Loucy (cell line): Measurements from ENCODE around the gene C3orf70.

Experiments
- H2AFZ ChIP-seq: fragments of 200-600 bp; sonication (generic); 2 replicates; pipeline ENCODE4 v1.6.0; 2016; ENCODE audit warnings: antibody characterized with exemption, mild to moderate bottlenecking, low read length, moderate library complexity
- H3F3A ChIP-seq: fragments of 200-600 bp; 2 replicates; pipeline ENCODE4 v1.6.0; 2016; ENCODE audit warnings: antibody characterized with exemption, low read depth, mild to moderate bottlenecking
- H3K27me3 ChIP-seq: fragments of 200-600 bp; sonication (generic); 2 replicates; pipeline ENCODE4 v1.6.1; 2014; ENCODE audit warnings: low read length, mild to moderate bottlenecking; ENCODE audit not compliant: insufficient read depth, poor library complexity, severe bottlenecking
- H3K36me3 ChIP-seq: fragments of 200-600 bp; sonication (generic); 2 replicates; pipeline ENCODE4 v1.6.1; 2016; ENCODE audit warnings: low read length; ENCODE audit not compliant: insufficient read depth
- H3K4me1 ChIP-seq: fragments of 200-600 bp; sonication (generic); 2 replicates; pipeline ENCODE4 v1.5.1; 2014; ENCODE audit warnings: low read length, mild to moderate bottlenecking; ENCODE audit not compliant: insufficient read depth, poor library complexity, severe bottlenecking
- H3K4me2 ChIP-seq: fragments of 200-600 bp; sonication (generic); 2 replicates; pipeline ENCODE4 v1.6.0; 2014; ENCODE audit warnings: antibody characterized with exemption, low read length, low read depth, mild to moderate bottlenecking; ENCODE audit not compliant: poor library complexity, severe bottlenecking
- H3K4me3 ChIP-seq: fragments of 200-600 bp; sonication (generic); 2 replicates; pipeline ENCODE4 v1.5.1; 2014; ENCODE audit warnings: low read length, mild to moderate bottlenecking, mixed read lengths; ENCODE audit not compliant: poor library complexity, severe bottlenecking
- H3K79me2 ChIP-seq: fragments of 200-600 bp; sonication (generic); 2 replicates; pipeline ENCODE4 v1.6.1; 2014; ENCODE audit warnings: low read length; ENCODE audit not compliant: insufficient read depth
- H3K9ac ChIP-seq: fragments of 200-600 bp; sonication (generic); 2 replicates; pipeline ENCODE4 v1.6.0; 2014; ENCODE audit warnings: mild to moderate bottlenecking, low read depth, low read length, moderate library complexity; ENCODE audit not compliant: poor library complexity, severe bottlenecking
- H3K9me2 ChIP-seq: fragments of 200-600 bp; sonication (generic); replicated peaks from 2 replicates; pipeline ENCODE4 v1.6.1; 2016; ENCODE audit warnings: low read depth, low read length, mixed read lengths
- H3K9me3 ChIP-seq: fragments of 200-600 bp; sonication (generic); 2 replicates; pipeline ENCODE4 v1.6.1; 2014; ENCODE audit warnings: mild to moderate bottlenecking, antibody characterized with exemption, low read length, low read depth; ENCODE audit not compliant: insufficient read depth
- H4K20me1 ChIP-seq: fragments of 200-600 bp; sonication (generic); 2 replicates; pipeline ENCODE4 v1.6.0; 2014; ENCODE audit warnings: antibody characterized with exemption, low read length, mild to moderate bottlenecking; ENCODE audit not compliant: insufficient read depth, poor library complexity, severe bottlenecking
- CTCF ChIP-seq: fragments of 200-600 bp; sonication (generic); conservative IDR thresholded peaks from 2 replicates; pipeline ENCODE4 v1.5.1; 2014; ENCODE audit warnings: mild to moderate bottlenecking, antibody characterized with exemption, low read length
- EZH2phosphoT487 ChIP-seq: fragments of 200-600 bp; IDR thresholded peaks from 2 replicates; pipeline ENCODE4 v1.6.1; 2018; ENCODE audit warnings: antibody characterized with exemption, mild to moderate bottlenecking, moderate library complexity, borderline replicate concordance

Gene C3orf70

GRCh38 chr3:185040425-185040824 lies 112.4 kb downstream of the C3orf70 start:
- Histone ChIP-seq H3K4me1 (no peaks in the 10 kb centered on the region), H3K4me2 (no peak overlapping the region), H4K20me1 (no peaks in the 10 kb centered on the region), H3K27me3 (no peaks in the 10 kb centered on the region), H3K4me3 (no peak overlapping the region), H3K79me2 (no peaks in the 10 kb centered on the region), H3K9ac (no peak overlapping the region), H3K9me2 (no peaks in the 10 kb centered on the region), H3K36me3 (peaks cover 5% of the 10 kb centered on the region; the same call in 1 of the 2 replicates), H3F3A (no peaks in the 10 kb centered on the region), H2AFZ (no peak overlapping the region), H3K9me3 (no peaks in the 10 kb centered on the region)
- TF ChIP-seq CTCF (no peak), EZH2phosphoT487 (no peak)

GRCh38 chr3:185037801-185038200 lies 115.1 kb downstream of the C3orf70 start:
- H3F3A ChIP-seq, result no peaks in the 10 kb centered on the region
- H3K36me3 ChIP-seq, result peaks cover 5% of the 10 kb centered on the region; the same call in 1 of the 2 replicates
- TF ChIP-seq EZH2phosphoT487, result no peak
- no peak for TF ChIP-seq CTCF
- no peaks in the 10 kb centered on the region for H3K9me3 ChIP-seq
- no peaks in the 10 kb centered on the region for H3K27me3 ChIP-seq
- no peaks in the 10 kb centered on the region for H4K20me1 ChIP-seq
- no peak overlapping the region for H3K4me2 ChIP-seq
- no peak overlapping the region for H3K9ac ChIP-seq
- no peaks in the 10 kb centered on the region for H3K9me2 ChIP-seq
- no peak overlapping the region for H3K4me3 ChIP-seq
- H2AFZ ChIP-seq, result no peak overlapping the region
- H3K79me2 ChIP-seq, result no peaks in the 10 kb centered on the region
- H3K4me1 ChIP-seq, result no peaks in the 10 kb centered on the region

GRCh38 chr3:185030951-185031350 lies 121.9 kb downstream of the C3orf70 start:
- H3K27me3 ChIP-seq, result no peaks in the 10 kb centered on the region

More at GRCh38 chr3:185030951-185031350, 121.9 kb downstream of the C3orf70 start:
- Histone ChIP-seq H3K9me3 (no peaks in the 10 kb centered on the region), H3K9me2 (no peaks in the 10 kb centered on the region), H3K4me1 (peaks cover 9% of the 10 kb centered on the region), H3K79me2 (no peaks in the 10 kb centered on the region), H3F3A (no peaks in the 10 kb centered on the region), H3K4me2 (no peak overlapping the region), H3K4me3 (no peak overlapping the region), H2AFZ (no peak overlapping the region), H3K36me3 (peaks cover 6% of the 10 kb centered on the region; the same call in 1 of the 2 replicates), H3K9ac (no peak overlapping the region), H4K20me1 (no peaks in the 10 kb centered on the region)
- TF ChIP-seq EZH2phosphoT487 (no peak), CTCF (no peak)
